K562 (cell line): ENCODE data around the gene ITGAL. TPM values are rescaled to one million over a fixed set of nuclear protein-coding genes. Genes with fewer than 3 reads are reported as not detected.

Source experiments
- BDP1 ChIP-seq: IDR thresholded peaks from 3 replicates; pipeline ENCODE4 v1.6.1; 2011; ENCODE audit not compliant: insufficient read length, insufficient read depth
- BRCA1 ChIP-seq, 2 experiments: fragments of 450-650 bp in 1 of 2; sonication (generic) in 1 of 2; formaldehyde crosslinking in 1 of 2; IDR thresholded peaks; 2 replicates each; pipeline versions ENCODE4 v1.5.0 to v1.6.1; 2017 to 2020; ENCODE audit warnings: mild to moderate bottlenecking in 1 of 2, missing genetic modification reagents in 1 of 2
- DNMT1 ChIP-seq: fragments of 450-650 bp; IDR thresholded peaks from 2 replicates; pipeline ENCODE4 v1.6.1; 2016; ENCODE audit warnings: antibody characterized with exemption, mild to moderate bottlenecking
- EP400 ChIP-seq: fragments of 450-650 bp; IDR thresholded peaks from 2 replicates; pipeline ENCODE4 v1.6.1; 2017; ENCODE audit warnings: antibody characterized with exemption, mild to moderate bottlenecking, moderate library complexity
- ESRRA ChIP-seq: fragments of 450-650 bp; IDR thresholded peaks from 2 replicates; pipeline ENCODE4 v1.6.1; 2014; ENCODE audit warnings: low read depth, mild to moderate bottlenecking, moderate library complexity, borderline replicate concordance
- FOXJ2 ChIP-seq: fragments of 200-800 bp; sonication (Bioruptor generic); IDR thresholded peaks from 2 replicates; pipeline ENCODE4 v1.6.1; 2016; ENCODE audit warnings: missing genetic modification characterization, missing compliant biosample characterization
- HDGF ChIP-seq: fragments of 450-650 bp; IDR thresholded peaks from 2 replicates; pipeline ENCODE4 v1.6.1; 2016
- HMG20B ChIP-seq: fragments of 250-450 bp; sonication (Bioruptor Pico); IDR thresholded peaks from 2 replicates; pipeline ENCODE4 v1.5.0; 2021; ENCODE audit warnings: mild to moderate bottlenecking
- KDM5B ChIP-seq: fragments of 200-600 bp; sonication (generic); IDR thresholded peaks from 2 replicates; pipeline ENCODE4 v1.6.1; 2012; ENCODE audit warnings: low read depth, mild to moderate bottlenecking, moderate library complexity, low read length, control low read depth, inconsistent platforms; ENCODE audit not compliant: insufficient replicate concordance
- NFE2 ChIP-seq: IDR thresholded peaks from 2 replicates; pipeline ENCODE4 v1.6.1; 2014; ENCODE audit warnings: antibody characterized with exemption, low read depth
- PCBP1 ChIP-seq: fragments of 200-400 bp; formaldehyde crosslinking; IDR thresholded peaks from 2 replicates; pipeline ENCODE4 v1.6.1; 2018; ENCODE audit warnings: mild to moderate bottlenecking, low read depth, low read length; ENCODE audit not compliant: poor library complexity, severe bottlenecking
- RBM25 ChIP-seq: fragments of 200-400 bp; formaldehyde crosslinking; IDR thresholded peaks from 2 replicates; pipeline ENCODE4 v1.6.1; 2018; ENCODE audit warnings: low read length, low read depth, moderate library complexity; ENCODE audit not compliant: severe bottlenecking
- RBM39 ChIP-seq: fragments of 200-400 bp; formaldehyde crosslinking; optimal IDR thresholded peaks from 2 replicates; pipeline ENCODE3; 2018; ENCODE audit warnings: low read depth, low read length
- SIRT6 ChIP-seq: IDR thresholded peaks from one replicate; pipeline ENCODE4 v1.6.1; 2012; ENCODE audit warnings: low read depth, mild to moderate bottlenecking, control low read depth, inconsistent platforms, low read length, moderate library complexity
- SNIP1 ChIP-seq: fragments of 450-650 bp; IDR thresholded peaks from 2 replicates; pipeline ENCODE4 v1.7.1; 2017; ENCODE audit warnings: low read depth, mild to moderate bottlenecking
- TAF7 ChIP-seq: fragments of 450-650 bp; IDR thresholded peaks from 2 replicates; pipeline ENCODE4 v1.6.1; 2016; ENCODE audit warnings: missing genetic modification characterization, missing compliant biosample characterization
- U2AF2 ChIP-seq: fragments of 200-400 bp; formaldehyde crosslinking; optimal IDR thresholded peaks from 2 replicates; pipeline ENCODE3; 2017; ENCODE audit warnings: low read depth, mild to moderate bottlenecking, low read length
- ZNF23 ChIP-seq: fragments of 250-450 bp; sonication (Bioruptor Pico); IDR thresholded peaks from 2 replicates; pipeline ENCODE4 v1.4.0; 2020; ENCODE audit warnings: mild to moderate bottlenecking
- ZNF592 ChIP-seq: fragments of 450-650 bp; IDR thresholded peaks from 2 replicates; pipeline ENCODE4 v1.6.1; 2017; ENCODE audit warnings: antibody characterized with exemption, mild to moderate bottlenecking
- ZNF695 ChIP-seq: fragments of 450-650 bp; formaldehyde crosslinking; IDR thresholded peaks from 2 replicates; pipeline ENCODE4 v1.4.0; 2020; ENCODE audit warnings: mild to moderate bottlenecking, moderate library complexity
- ZNF696 ChIP-seq: fragments of 250-450 bp; sonication (Bioruptor Pico); conservative IDR thresholded peaks from 2 replicates; pipeline ENCODE4 v1.4.0; 2020; ENCODE audit warnings: mild to moderate bottlenecking, moderate library complexity
- ZSCAN29 ChIP-seq: fragments of 450-650 bp; IDR thresholded peaks from 2 replicates; pipeline ENCODE4 v1.6.1; 2017
- polyA plus RNA-seq, 8 experiments: library from polyadenylated mRNA; depleted of rRNA in 4 of 8; stranded (reverse) in 5 of 8; unstranded in 3 of 8; fragments of >200 nt; fragmentation: Nextera tagmentation in 2 of 8; fragmentation: Illumina TruSeq in 1 of 8; extraction: Ambion mirVana in 2 of 8; extraction: Trizol in 1 of 8; gene quantifications; 2 replicates each; pipeline versions ENCODE4 v1.2.1 to v1.2.3, GENCODE V29; 2011 to 2014; ENCODE audit warnings: inconsistent platforms in 1 of 8, missing spikeins in 1 of 8
- total RNA-seq, 7 experiments: library from RNA; depleted of rRNA in 6 of 7; stranded (reverse); fragments of >200 nt in 6 of 7; fragmentation: Illumina TruSeq in 2 of 7; extraction: Trizol in 2 of 7; gene quantifications; 2 replicates each; pipeline versions ENCODE4 v1.2.1 to v1.2.3, GENCODE V29; 2011 to 2021; ENCODE audit warnings: low replicate concordance in 1 of 7
- TF ChIP-seq, protein P1 (sequence below): sonication (generic); formaldehyde crosslinking; IDR thresholded peaks from 2 replicates; pipeline ENCODE4 v1.8.1; 2022; ENCODE audit warnings: missing genetic modification reagents
- TF ChIP-seq, protein P2 (sequence below), 2 experiments: fragments of 450-650 bp; IDR thresholded peaks; 2 replicates each; pipeline ENCODE4 v1.6.1; 2016

The ITGAL gene
- total and polyA plus RNA-seq, 9 of the 15 experiments (the other 6 are each of a cell fraction or from before 2014, with no cell fraction given): 0.01 to 0.53 TPM; not detected in 7

- TF ChIP-seq BRCA1 (IDR thresholded peaks at IDR 0.05) (no peak), BRCA1 (CRISPR knock-in tag; IDR thresholded peaks at IDR 0.05) (no peak), TAF7 (tag) (no peak), BDP1 (no peak), HDGF (no peak), ZNF695 (CRISPR knock-in tag) (no peak), ZNF23 (CRISPR knock-in tag) (no peak), KDM5B (no peak), EP400 (no peak), SNIP1 (no peak), NFE2 (no peak), ZNF592 (no peak), U2AF2 (no peak), SIRT6 (no peak), ZSCAN29 (no peak), ESRRA (no peak), PCBP1 (no peak), DNMT1 (no peak), RBM25 (no peak), FOXJ2 (tag) (no peak), HMG20B (CRISPR knock-in tag) (no peak), RBM39 (no peak), ZNF696 (CRISPR knock-in tag) (no peak)
- TF ChIP-seq, protein P1, sequence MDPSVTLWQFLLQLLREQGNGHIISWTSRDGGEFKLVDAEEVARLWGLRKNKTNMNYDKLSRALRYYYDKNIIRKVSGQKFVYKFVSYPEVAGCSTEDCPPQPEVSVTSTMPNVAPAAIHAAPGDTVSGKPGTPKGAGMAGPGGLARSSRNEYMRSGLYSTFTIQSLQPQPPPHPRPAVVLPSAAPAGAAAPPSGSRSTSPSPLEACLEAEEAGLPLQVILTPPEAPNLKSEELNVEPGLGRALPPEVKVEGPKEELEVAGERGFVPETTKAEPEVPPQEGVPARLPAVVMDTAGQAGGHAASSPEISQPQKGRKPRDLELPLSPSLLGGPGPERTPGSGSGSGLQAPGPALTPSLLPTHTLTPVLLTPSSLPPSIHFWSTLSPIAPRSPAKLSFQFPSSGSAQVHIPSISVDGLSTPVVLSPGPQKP (CRISPR knock-in tag): no peak
- TF ChIP-seq, protein P2, sequence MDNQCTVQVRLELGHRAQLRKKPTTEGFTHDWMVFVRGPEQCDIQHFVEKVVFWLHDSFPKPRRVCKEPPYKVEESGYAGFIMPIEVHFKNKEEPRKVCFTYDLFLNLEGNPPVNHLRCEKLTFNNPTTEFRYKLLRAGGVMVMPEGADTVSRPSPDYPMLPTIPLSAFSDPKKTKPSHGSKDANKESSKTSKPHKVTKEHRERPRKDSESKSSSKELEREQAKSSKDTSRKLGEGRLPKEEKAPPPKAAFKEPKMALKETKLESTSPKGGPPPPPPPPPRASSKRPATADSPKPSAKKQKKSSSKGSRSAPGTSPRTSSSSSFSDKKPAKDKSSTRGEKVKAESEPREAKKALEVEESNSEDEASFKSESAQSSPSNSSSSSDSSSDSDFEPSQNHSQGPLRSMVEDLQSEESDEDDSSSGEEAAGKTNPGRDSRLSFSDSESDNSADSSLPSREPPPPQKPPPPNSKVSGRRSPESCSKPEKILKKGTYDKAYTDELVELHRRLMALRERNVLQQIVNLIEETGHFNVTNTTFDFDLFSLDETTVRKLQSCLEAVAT (IDR thresholded peaks at IDR 0.05): no peak
These were observed 69.2 kb downstream of the ITGAL start (continued) for GRCh38 chr16:30541502-30542329.
